Endothelial cell (in vitro differentiated cells): ENCODE data around the gene FCRL2. TPM values are rescaled to one million over a fixed set of nuclear protein-coding genes. Genes with fewer than 3 reads are reported as not detected.

Experiments used
- DNase-seq: peaks from one replicate; pipeline ENCODE4 v3.0.0; 2021; ENCODE audit warnings: low spot score
- H3K27ac Mint-ChIP-seq: one replicate; pipeline ENCODE4 v1.8.0; 2021; ENCODE audit warnings: mixed read lengths, inconsistent platforms; ENCODE audit not compliant: unreplicated experiment
- H3K27me3 Mint-ChIP-seq: one replicate; pipeline ENCODE4 v1.8.0; 2021; ENCODE audit warnings: mild to moderate bottlenecking, moderate library complexity, mixed read lengths, inconsistent platforms; ENCODE audit not compliant: unreplicated experiment
- H3K36me3 Mint-ChIP-seq: one replicate; pipeline ENCODE4 v1.8.0; 2021; ENCODE audit warnings: mild to moderate bottlenecking, low read depth, mixed read lengths, inconsistent platforms; ENCODE audit not compliant: unreplicated experiment
- H3K4me1 Mint-ChIP-seq: one replicate; pipeline ENCODE4 v1.8.0; 2021; ENCODE audit warnings: mild to moderate bottlenecking, mixed read lengths, inconsistent platforms; ENCODE audit not compliant: unreplicated experiment
- H3K4me3 Mint-ChIP-seq: one replicate; pipeline ENCODE4 v1.8.0; 2021; ENCODE audit warnings: mild to moderate bottlenecking, mixed read lengths, inconsistent platforms; ENCODE audit not compliant: unreplicated experiment
- H3K9me3 Mint-ChIP-seq: one replicate; pipeline ENCODE4 v1.8.0; 2021; ENCODE audit warnings: mixed read lengths, inconsistent platforms; ENCODE audit not compliant: unreplicated experiment
- long read RNA-seq: library from polyadenylated mRNA; unstranded; transcript quantifications from one replicate; pipeline ENCODE4 v2.0.0, GENCODE V29; 2020; ENCODE audit not compliant: unreplicated experiment
- total RNA-seq: library from RNA; stranded (reverse); fragmentation: NEBNext Ultra II Directional; extraction: Animal tissue kit (Norgen Biotek cat#: 25700); gene quantifications from one replicate; pipeline ENCODE4 v1.2.1, GENCODE V29; 2021; ENCODE audit not compliant: unreplicated experiment
- TF ChIP-seq, protein P1 (sequence below): fragments of 200-600 bp; sonication (generic); IDR thresholded peaks from one replicate; pipeline ENCODE4 v1.5.0; 2021; ENCODE audit warnings: antibody characterized with exemption; ENCODE audit not compliant: unreplicated experiment

Gene FCRL2
- not detected for total RNA-seq
- long read RNA-seq = 0 reads

DNA sequence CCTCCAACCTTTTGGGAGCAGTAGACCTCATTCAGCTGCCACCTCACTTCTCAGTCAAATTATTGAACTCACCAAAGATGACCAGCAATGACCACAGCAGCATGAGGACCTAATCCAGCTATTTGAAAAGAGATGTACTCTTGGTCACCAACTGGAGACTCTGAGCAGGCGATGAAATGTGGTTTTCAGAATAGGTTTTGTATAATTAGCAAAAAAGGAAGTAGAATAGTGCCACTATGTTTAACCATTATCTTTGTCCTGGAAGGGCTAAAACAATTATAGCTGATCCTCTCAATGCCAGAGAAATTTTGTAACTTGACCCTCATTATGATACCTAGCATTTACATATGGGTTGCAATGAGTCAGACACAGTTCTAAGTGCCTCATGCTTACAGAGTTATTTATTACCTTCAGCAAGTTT lies at the start of gene FCRL2:
Gene FCRL2, minus strand, starts transcription at position 162 of the 421 bp plus-strand sequence. Its CDS starts 59 bp downstream, at position 103.
- Mint-ChIP-seq H3K9me3 (no peaks in the 10 kb centered on the region), H3K27ac (no peak within 1 kb of the TSS), H3K36me3 (no peaks in the 10 kb centered on the region), H3K4me3 (no peak within 1 kb of the TSS), H3K27me3 (no peaks in the 10 kb centered on the region), H3K4me1 (peaks cover 3% of the 10 kb centered on the region)
- DNase-seq = no peak
- TF ChIP-seq, protein P1, sequence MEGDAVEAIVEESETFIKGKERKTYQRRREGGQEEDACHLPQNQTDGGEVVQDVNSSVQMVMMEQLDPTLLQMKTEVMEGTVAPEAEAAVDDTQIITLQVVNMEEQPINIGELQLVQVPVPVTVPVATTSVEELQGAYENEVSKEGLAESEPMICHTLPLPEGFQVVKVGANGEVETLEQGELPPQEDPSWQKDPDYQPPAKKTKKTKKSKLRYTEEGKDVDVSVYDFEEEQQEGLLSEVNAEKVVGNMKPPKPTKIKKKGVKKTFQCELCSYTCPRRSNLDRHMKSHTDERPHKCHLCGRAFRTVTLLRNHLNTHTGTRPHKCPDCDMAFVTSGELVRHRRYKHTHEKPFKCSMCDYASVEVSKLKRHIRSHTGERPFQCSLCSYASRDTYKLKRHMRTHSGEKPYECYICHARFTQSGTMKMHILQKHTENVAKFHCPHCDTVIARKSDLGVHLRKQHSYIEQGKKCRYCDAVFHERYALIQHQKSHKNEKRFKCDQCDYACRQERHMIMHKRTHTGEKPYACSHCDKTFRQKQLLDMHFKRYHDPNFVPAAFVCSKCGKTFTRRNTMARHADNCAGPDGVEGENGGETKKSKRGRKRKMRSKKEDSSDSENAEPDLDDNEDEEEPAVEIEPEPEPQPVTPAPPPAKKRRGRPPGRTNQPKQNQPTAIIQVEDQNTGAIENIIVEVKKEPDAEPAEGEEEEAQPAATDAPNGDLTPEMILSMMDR = no peak

GRCh38 chr1:157820299-157820698 lies 43.4 kb upstream of the FCRL2 start:
- no peak for DNase-seq
- TF ChIP-seq, protein P1 = no peak
- Mint-ChIP-seq H3K27ac (no peak overlapping the region), H3K4me1 (no peaks in the 10 kb centered on the region), H3K9me3 (no peaks in the 10 kb centered on the region), H3K36me3 (no peaks in the 10 kb centered on the region), H3K27me3 (no peaks in the 10 kb centered on the region), H3K4me3 (no peak overlapping the region)

DNA sequence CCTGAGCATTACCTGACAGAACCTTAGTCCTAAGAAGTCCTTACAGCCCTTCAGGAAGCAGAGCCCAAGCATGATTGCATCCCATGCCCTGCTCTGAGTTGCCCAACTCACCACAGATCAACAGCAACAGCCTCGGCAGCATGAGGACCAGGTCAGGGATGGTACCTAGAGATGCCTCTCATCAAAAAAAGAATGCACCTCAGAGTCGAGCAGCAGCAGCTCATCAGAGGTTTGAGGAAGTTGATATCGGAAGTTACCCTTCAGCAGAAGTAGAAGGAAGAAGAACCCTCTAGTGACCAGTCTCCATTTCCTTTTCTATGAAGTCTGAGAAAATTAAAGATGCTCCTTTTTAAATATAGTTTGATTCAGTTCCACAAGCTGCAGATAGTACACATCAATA lies 43.0 kb upstream of the FCRL2 start, which contains the start of gene FCRL1:
Gene FCRL1, minus strand, starts transcription at position 225 of the 400 bp plus-strand sequence. Its CDS starts 83 bp downstream, at position 142.
- H3K36me3 Mint-ChIP-seq = no peaks in the 10 kb centered on the region
- no peaks in the 10 kb centered on the region for H3K4me1 Mint-ChIP-seq
- H3K27ac Mint-ChIP-seq = no peak within 1 kb of the TSS
- TF ChIP-seq, protein P1 = no peak
- no peaks in the 10 kb centered on the region for H3K27me3 Mint-ChIP-seq
- no peak within 1 kb of the TSS for H3K4me3 Mint-ChIP-seq
- no peak for DNase-seq
- no peaks in the 10 kb centered on the region for H3K9me3 Mint-ChIP-seq

DNA sequence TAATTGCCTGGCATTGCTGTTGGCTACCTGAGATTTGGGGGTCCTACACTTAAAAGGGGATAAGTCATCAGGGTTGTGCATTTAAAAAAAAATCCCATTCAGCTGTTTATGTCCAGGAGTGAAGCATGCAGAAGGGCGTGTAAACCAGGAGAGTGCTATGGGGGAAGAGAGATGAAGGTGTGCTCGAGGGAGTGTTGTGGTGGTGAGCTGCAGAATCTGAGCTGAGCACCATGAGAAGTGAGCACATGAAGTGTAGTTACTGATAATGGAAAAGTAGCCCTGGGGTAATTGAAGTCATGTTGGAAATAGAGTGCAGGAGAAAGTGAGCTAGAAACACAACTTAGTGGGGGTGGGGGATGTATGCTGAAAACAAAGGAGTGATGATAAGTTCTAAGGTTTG lies 42.3 kb upstream of the FCRL2 start:
- no peaks in the 10 kb centered on the region for H3K9me3 Mint-ChIP-seq

GRCh38 chr1:157813269-157813668 lies 36.3 kb upstream of the FCRL2 start:
- H3K9me3 Mint-ChIP-seq = no peaks in the 10 kb centered on the region
- no peak for DNase-seq
- no peak overlapping the region for H3K27ac Mint-ChIP-seq
- H3K27me3 Mint-ChIP-seq = no peaks in the 10 kb centered on the region
- TF ChIP-seq, protein P1 = no peak
- H3K4me3 Mint-ChIP-seq = no peak overlapping the region
- H3K36me3 Mint-ChIP-seq = no peaks in the 10 kb centered on the region
- H3K4me1 Mint-ChIP-seq = no peaks in the 10 kb centered on the region

More for the DNA sequence above, 42.3 kb upstream of the FCRL2 start:
- Mint-ChIP-seq H3K27ac (no peak overlapping the region), H3K4me1 (no peaks in the 10 kb centered on the region), H3K27me3 (no peaks in the 10 kb centered on the region), H3K4me3 (no peak overlapping the region), H3K36me3 (no peaks in the 10 kb centered on the region)
- no peak for DNase-seq
- TF ChIP-seq, protein P1 = no peak
